Measurements from ENCODE around the gene SERINC3.

SERINC3 gene

GRCh38 chr20:44461142-44461802 lies 60.6 kb downstream of the SERINC3 start:
- Histone ChIP-seq H3K27ac (no peak overlapping the region), H3K4me3 (no peak overlapping the region)
- TF ChIP-seq, protein P1, sequence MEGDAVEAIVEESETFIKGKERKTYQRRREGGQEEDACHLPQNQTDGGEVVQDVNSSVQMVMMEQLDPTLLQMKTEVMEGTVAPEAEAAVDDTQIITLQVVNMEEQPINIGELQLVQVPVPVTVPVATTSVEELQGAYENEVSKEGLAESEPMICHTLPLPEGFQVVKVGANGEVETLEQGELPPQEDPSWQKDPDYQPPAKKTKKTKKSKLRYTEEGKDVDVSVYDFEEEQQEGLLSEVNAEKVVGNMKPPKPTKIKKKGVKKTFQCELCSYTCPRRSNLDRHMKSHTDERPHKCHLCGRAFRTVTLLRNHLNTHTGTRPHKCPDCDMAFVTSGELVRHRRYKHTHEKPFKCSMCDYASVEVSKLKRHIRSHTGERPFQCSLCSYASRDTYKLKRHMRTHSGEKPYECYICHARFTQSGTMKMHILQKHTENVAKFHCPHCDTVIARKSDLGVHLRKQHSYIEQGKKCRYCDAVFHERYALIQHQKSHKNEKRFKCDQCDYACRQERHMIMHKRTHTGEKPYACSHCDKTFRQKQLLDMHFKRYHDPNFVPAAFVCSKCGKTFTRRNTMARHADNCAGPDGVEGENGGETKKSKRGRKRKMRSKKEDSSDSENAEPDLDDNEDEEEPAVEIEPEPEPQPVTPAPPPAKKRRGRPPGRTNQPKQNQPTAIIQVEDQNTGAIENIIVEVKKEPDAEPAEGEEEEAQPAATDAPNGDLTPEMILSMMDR (IDR thresholded peaks at IDR 0.05): no peak

GRCh38 chr20:44460795-44461141 lies 61.1 kb downstream of the SERINC3 start:
- Histone ChIP-seq H3K4me3 (no peak overlapping the region), H3K27ac (no peak overlapping the region)
- TF ChIP-seq, protein P1 (IDR thresholded peaks at IDR 0.05): no peak
- DNase-seq (ENCODE audit: low spot score): no peak

More at GRCh38 chr20:44461142-44461802, 60.6 kb downstream of the SERINC3 start:
- DNase-seq (ENCODE audit: low spot score): no peak

- DNase-seq (ENCODE audit: low spot score): no peak
- Histone ChIP-seq H3K4me3 (no peak overlapping the region), H3K27ac (no peak overlapping the region)
- TF ChIP-seq, protein P1 (IDR thresholded peaks at IDR 0.05): no peak
Measured at GRCh38 chr20:44459271-44459670, 62.6 kb downstream of the SERINC3 start.

- TF ChIP-seq, protein P1 (IDR thresholded peaks at IDR 0.05): no peak
- Histone ChIP-seq H3K4me3 (no peak overlapping the region), H3K27ac (no peak overlapping the region)
- DNase-seq (ENCODE audit: low spot score): no peak
Measured at GRCh38 chr20:44457016-44457415, 64.9 kb downstream of the SERINC3 start.

DNA sequence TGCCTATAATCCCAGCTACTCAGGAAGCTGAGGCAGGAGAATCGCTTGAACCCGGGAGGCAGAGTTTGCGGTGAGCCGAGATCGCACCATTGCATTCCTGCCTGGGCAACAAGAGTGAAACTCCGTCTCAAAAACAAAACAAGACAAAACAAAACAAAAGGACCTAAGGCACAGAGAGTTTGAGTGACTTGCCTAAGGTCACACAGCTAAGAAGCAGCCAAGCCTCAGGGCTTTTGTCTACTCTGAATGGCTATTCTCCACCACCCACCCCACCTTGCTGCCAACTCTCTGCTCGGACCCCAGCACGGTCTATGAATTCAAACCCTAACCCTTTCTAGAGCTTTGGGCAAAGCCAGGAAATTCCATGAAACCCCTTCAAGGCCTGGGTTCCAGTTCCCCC lies 65.3 kb downstream of the SERINC3 start:
- DNase-seq (ENCODE audit: low spot score): no peak
- TF ChIP-seq, protein P1 (IDR thresholded peaks at IDR 0.05): no peak
- H3K27ac ChIP-seq: no peak overlapping the region
- no peak overlapping the region for H3K4me3 ChIP-seq

DNA sequence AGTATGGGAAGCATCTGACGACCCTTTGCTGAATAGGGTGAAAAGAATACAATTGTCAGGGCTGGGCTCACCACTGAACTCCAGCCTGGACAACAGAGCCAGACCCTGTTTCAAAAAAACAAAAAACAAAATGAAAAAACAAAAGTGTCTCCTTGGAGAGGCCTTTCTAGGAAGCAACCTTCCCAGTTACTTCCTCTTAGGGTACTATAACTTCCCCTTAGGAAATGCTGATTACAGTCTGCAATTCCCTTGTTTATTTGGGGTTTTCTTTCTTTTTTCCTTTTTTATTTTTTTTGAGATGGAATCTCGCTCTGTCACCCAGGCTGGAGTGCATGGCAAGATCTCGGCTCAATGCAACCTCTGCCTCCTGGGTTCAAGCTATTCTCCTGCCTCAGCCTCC lies 66.7 kb downstream of the SERINC3 start:
- DNase-seq (ENCODE audit: low spot score): no peak
- no peak overlapping the region for H3K4me3 ChIP-seq
- TF ChIP-seq, protein P1 (IDR thresholded peaks at IDR 0.05): no peak
- H3K27ac ChIP-seq: no peak overlapping the region

GRCh38 chr20:44454306-44454963 lies 67.4 kb downstream of the SERINC3 start:
- TF ChIP-seq, protein P1 (IDR thresholded peaks at IDR 0.05): no peak
- Histone ChIP-seq H3K4me3 (no peak overlapping the region), H3K27ac (no peak overlapping the region)
- no peak for DNase-seq (ENCODE audit: low spot score)
